Measurements from ENCODE around the gene SMYD3. TPM values are rescaled to one million over a fixed set of nuclear protein-coding genes. Genes with fewer than 3 reads are reported as not detected.

SMYD3 gene
- total and polyA plus RNA-seq, 2 donors (not counting 3 experiments of a cell fraction or from before 2014, with no cell fraction given), result 16.0 to 32.1 TPM

- intact Hi-C loops (cut with micrococcal nuclease) (no loop called here), dilution Hi-C loops (cut with MboI; ENCODE audit: extremely low pct_ligation_motif_present, low sequenced_read_pairs) (no loop called here)
- no peaks in the 10 kb centered on the region for H3K9me3 ChIP-seq (replicated peaks; ENCODE audit: control insufficient read depth, insufficient read depth, low read length)
- H3K4me2 ChIP-seq (ENCODE audit: insufficient read depth, low read length), result no peak overlapping the region
- H3K4me3 ChIP-seq (replicated peaks in 1 of 3; ENCODE audit: insufficient read depth in 1 of 3, low read depth in 1 of 3, low read length in 3 of 3), result no peak overlapping the region
- TF ChIP-seq MYC (IDR thresholded peaks at IDR 0.05; ENCODE audit: low read depth, low read length) (no peak), CTCF (IDR thresholded peaks at IDR 0.05; ENCODE audit: extremely low read depth in 1 of 2, insufficient read depth in 1 of 2, low read depth in 1 of 2, low read length in 2 of 2) (no peak), POLR2A (IDR thresholded peaks at IDR 0.05; ENCODE audit: low read depth, low read length) (no peak), POLR2AphosphoS5 (IDR thresholded peaks at IDR 0.05; ENCODE audit: insufficient read depth, low read depth, low read length) (no peak), EZH2 (IDR thresholded peaks at IDR 0.05; ENCODE audit: borderline replicate concordance, low read depth, low read length, severe bottlenecking) (no peak), FOS (IDR thresholded peaks at IDR 0.05; ENCODE audit: borderline replicate concordance, insufficient read depth, low read length) (no peak), GATA2 (IDR thresholded peaks at IDR 0.05; ENCODE audit: insufficient read depth, insufficient read length, low read depth, low read length) (no peak), JUN (IDR thresholded peaks at IDR 0.05; ENCODE audit: borderline replicate concordance, insufficient read depth, insufficient read length, low read depth) (no peak)
- H3K27me3 ChIP-seq (ENCODE audit: control insufficient read depth in 2 of 2, insufficient read depth in 2 of 2, low read length in 2 of 2), result no peaks in the 10 kb centered on the region
- no peak overlapping the region for H2AFZ ChIP-seq (ENCODE audit: low read depth, low read length)
- no TSS peak for BruUV-seq (replicated peaks)
- H3K9me1 ChIP-seq (replicated peaks; ENCODE audit: control insufficient read depth, extremely low read depth, insufficient read depth, low read length), result no peaks in the 10 kb centered on the region
- ChIA-PET CTCF (interaction anchor here (1.2 to 1.3 kb wide), 2 partner anchors 15 to 26 kb away, joined by 4 to 5 read pairs; no protein-coding TSS in a partner anchor), POLR2A (no interaction called here)
- FAIRE-seq, result no peak
- no peak overlapping the region for H3K27ac ChIP-seq (ENCODE audit: insufficient read depth, low read depth, low read length)
- no peaks in the 10 kb centered on the region for H3K79me2 ChIP-seq (ENCODE audit: control insufficient read depth, insufficient read depth, low read length)
- H3K4me1 ChIP-seq (ENCODE audit: control insufficient read depth, extremely low read depth, insufficient read depth, low read length), result peaks cover 10% of the 10 kb centered on the region
- no peak for DNase-seq (ENCODE audit: low read depth, low spot score)
- H4K20me1 ChIP-seq (replicated peaks; ENCODE audit: control insufficient read depth, extremely low read depth, insufficient read depth, low read length), result no peaks in the 10 kb centered on the region
- no peaks in the 10 kb centered on the region for H3K36me3 ChIP-seq (ENCODE audit: control insufficient read depth in 2 of 2, extremely low read depth in 1 of 2, insufficient read depth in 2 of 2, low read length in 2 of 2)
- H3K9ac ChIP-seq (replicated peaks; ENCODE audit: extremely low read depth, insufficient read depth, low read length), result no peak overlapping the region
These were observed 347.5 kb downstream of the SMYD3 start for GRCh38 chr1:246159279-246160227.
